ENCODE data around the gene DNER. TPM values are rescaled to one million over a fixed set of nuclear protein-coding genes. Genes with fewer than 3 reads are reported as not detected.

The DNER gene
- total and polyA plus RNA-seq, 2 experiments from 2014 or later = not detected

DNA sequence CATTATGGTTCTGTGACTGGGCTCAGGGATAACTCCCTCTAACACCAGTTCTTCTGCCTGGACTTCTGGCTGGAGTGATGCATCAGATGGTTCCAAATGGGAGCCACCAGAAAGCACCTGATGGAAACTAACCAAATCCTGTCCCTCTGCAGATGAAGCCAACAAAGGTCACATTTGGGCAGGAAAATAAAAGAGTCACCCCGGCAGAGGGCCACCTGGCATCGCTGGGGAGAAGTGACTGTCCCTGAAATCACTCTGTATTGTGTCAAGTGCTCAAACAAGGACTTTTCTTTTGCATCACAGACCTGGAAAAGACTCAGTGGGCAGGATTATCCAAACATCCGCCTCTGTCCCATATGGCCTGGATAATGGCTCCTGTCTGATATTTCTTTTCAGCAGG is 47.5 kb downstream of the DNER start:
- Histone ChIP-seq H3K27me3 (no peaks in the 10 kb centered on the region), H3K4me3 (no peak overlapping the region), H3K36me3 (no peaks in the 10 kb centered on the region), H3K9me3 (ENCODE audit: low read depth) (no peaks in the 10 kb centered on the region), H3K4me1 (ENCODE audit: low read depth) (no peaks in the 10 kb centered on the region), H3K27ac (no peak overlapping the region)
- no peak for TF ChIP-seq CTCF (IDR thresholded peaks at IDR 0.05; ENCODE audit: low read depth, low read length)
- no peak for DNase-seq (ENCODE audit: low read depth in 1 of 2, low spot score in 1 of 2)

- Histone ChIP-seq H3K36me3 (no peaks in the 10 kb centered on the region), H3K4me3 (no peak overlapping the region), H3K9me3 (ENCODE audit: low read depth) (no peaks in the 10 kb centered on the region), H3K27ac (no peak overlapping the region), H3K27me3 (no peaks in the 10 kb centered on the region), H3K4me1 (ENCODE audit: low read depth) (no peaks in the 10 kb centered on the region)
- TF ChIP-seq CTCF (IDR thresholded peaks at IDR 0.05; ENCODE audit: low read depth, low read length) = no peak
- DNase-seq (ENCODE audit: low read depth in 1 of 2, low spot score in 1 of 2) = no peak
Measured at GRCh38 chr2:229665158-229665557, 49.2 kb downstream of the DNER start.

GRCh38 chr2:229661478-229661877 is 52.9 kb downstream of the DNER start:
- no peak overlapping the region for H3K27ac ChIP-seq
- no peak for TF ChIP-seq CTCF (IDR thresholded peaks at IDR 0.05; ENCODE audit: low read depth, low read length)
- H3K4me1 ChIP-seq (ENCODE audit: low read depth) = no peaks in the 10 kb centered on the region
- DNase-seq (ENCODE audit: low read depth in 1 of 2, low spot score in 1 of 2) = no peak
- H3K9me3 ChIP-seq (ENCODE audit: low read depth) = no peaks in the 10 kb centered on the region
- no peaks in the 10 kb centered on the region for H3K36me3 ChIP-seq
- no peaks in the 10 kb centered on the region for H3K27me3 ChIP-seq
- no peak overlapping the region for H3K4me3 ChIP-seq

- Histone ChIP-seq H3K4me3 (no peak overlapping the region), H3K27me3 (no peaks in the 10 kb centered on the region), H3K27ac (no peak overlapping the region), H3K9me3 (ENCODE audit: low read depth) (no peaks in the 10 kb centered on the region), H3K4me1 (ENCODE audit: low read depth) (no peaks in the 10 kb centered on the region), H3K36me3 (no peaks in the 10 kb centered on the region)
- peak in 1 of 2 donors; percentile 4 for DNase-seq (ENCODE audit: low read depth in 1 of 2, low spot score in 1 of 2)
- no peak for TF ChIP-seq CTCF (IDR thresholded peaks at IDR 0.05; ENCODE audit: low read depth, low read length)
Measured at GRCh38 chr2:229660951-229661350, 53.4 kb downstream of the DNER start.

GRCh38 chr2:229660391-229660790 is 54.0 kb downstream of the DNER start:
- H3K4me1 ChIP-seq (ENCODE audit: low read depth) = no peaks in the 10 kb centered on the region
- no peak overlapping the region for H3K27ac ChIP-seq
- no peak overlapping the region for H3K4me3 ChIP-seq

More at GRCh38 chr2:229660391-229660790, 54.0 kb downstream of the DNER start:
- DNase-seq (ENCODE audit: low read depth in 1 of 2, low spot score in 1 of 2) = no peak
- TF ChIP-seq CTCF (IDR thresholded peaks at IDR 0.05; ENCODE audit: low read depth, low read length) = no peak
- Histone ChIP-seq H3K9me3 (ENCODE audit: low read depth) (no peaks in the 10 kb centered on the region), H3K36me3 (no peaks in the 10 kb centered on the region), H3K27me3 (no peaks in the 10 kb centered on the region)

Data from cardiac muscle cell (in vitro differentiated cells and primary cell).